Myocyte (in vitro differentiated cells): Measurements from ENCODE around the gene KIFC3. TPM values are rescaled to one million over a fixed set of nuclear protein-coding genes. Genes with fewer than 3 reads are reported as not detected.
"Not testable (repeated sequence)": the region's sequence is repeated elsewhere in the genome, so short reads cannot be mapped to it uniquely, and the experiment has no call there.

ENCODE experiments used
- DNase-seq: peaks from one replicate; pipeline ENCODE4 v3.0.0-alpha.2; 2012; ENCODE audit warnings: low read depth
- total RNA-seq: library from RNA; depleted of rRNA; stranded (reverse); fragments of >200 nt; gene quantifications from 2 replicates; pipeline ENCODE4 v1.2.3, GENCODE V29; 2014

The KIFC3 gene
- total RNA-seq, 1 donor from 2014 or later: 64.5 TPM

- DNase-seq: no peak
Observed at GRCh38 chr16:57826052-57826451, 23.8 kb upstream of the KIFC3 start.

GRCh38 chr16:57825298-57826044, 23.2 kb upstream of the KIFC3 start:
- DNase-seq: peak; percentile 86

- no peak for DNase-seq
Observed at GRCh38 chr16:57824888-57825287, 22.6 kb upstream of the KIFC3 start.

- no peak for DNase-seq
Observed at GRCh38 chr16:57823836-57824235, 21.5 kb upstream of the KIFC3 start.

GRCh38 chr16:57822856-57823255, 20.6 kb upstream of the KIFC3 start:
- no peak for DNase-seq

- no peak for DNase-seq
Observed at GRCh38 chr16:57822018-57822553, 19.8 kb upstream of the KIFC3 start.

- no peak for DNase-seq
Observed at GRCh38 chr16:57821149-57821971, 19.1 kb upstream of the KIFC3 start.

- DNase-seq: peak; percentile 76
Observed at GRCh38 chr16:57818377-57819064, 16.2 kb upstream of the KIFC3 start.

- no peak for DNase-seq
Observed at GRCh38 chr16:57817680-57818079, 15.4 kb upstream of the KIFC3 start.

- DNase-seq: peak; percentile 99
Observed at GRCh38 chr16:57815987-57816745, 13.9 kb upstream of the KIFC3 start.

GRCh38 chr16:57814896-57815295, 12.6 kb upstream of the KIFC3 start:
- DNase-seq: no peak

- DNase-seq: no peak
Observed at GRCh38 chr16:57813466-57813865, 11.2 kb upstream of the KIFC3 start.

- DNase-seq: not testable (repeated sequence)
Observed at GRCh38 chr16:57811340-57811739, 9.0 kb upstream of the KIFC3 start.

GRCh38 chr16:57810197-57811031, 8.1 kb upstream of the KIFC3 start:
- peak; percentile 94 for DNase-seq

- DNase-seq: no peak
Observed at GRCh38 chr16:57809276-57810196, 7.2 kb upstream of the KIFC3 start.

GRCh38 chr16:57808589-57809228, 6.4 kb upstream of the KIFC3 start:
- DNase-seq: no peak

GRCh38 chr16:57807968-57808528, 5.8 kb upstream of the KIFC3 start:
- DNase-seq: peak; percentile 71
